ENCODE results near the gene SMAD6.

- TF ChIP-seq CTCF (IDR thresholded peaks at IDR 0.05) (no peak), POLR2A (IDR thresholded peaks at IDR 0.05) (no peak)
Observed at GRCh38 chr15:66820481-66821176, 118.6 kb downstream of the SMAD6 start.
